Thoracic aorta (tissue), 2 donors: ENCODE results near the gene CENPP. TPM values are rescaled to one million over a fixed set of nuclear protein-coding genes. Genes with fewer than 3 reads are reported as not detected.

ENCODE experiments used
- ATAC-seq: fragments of 150-250 bp; one replicate; pipeline ENCODE4 v1.8.0; 2017; ENCODE audit warnings: low read depth; ENCODE audit not compliant: insufficient number of reproducible peaks, low FRiP score
- DNase-seq: peaks from one replicate; pipeline ENCODE4 v3.0.0-alpha.2; 2020; ENCODE audit warnings: low spot score
- H3K27ac ChIP-seq, 2 donors: fragments of 200-600 bp; sonication (generic); 1 replicate in 1 of 2; 2 replicates in 1 of 2; pipeline ENCODE4 v1.5.1; 2016; ENCODE audit warnings: mild to moderate bottlenecking in 2 of 2, moderate library complexity in 2 of 2
- H3K27me3 ChIP-seq: fragments of 200-600 bp; sonication (generic); replicated peaks from 2 replicates; pipeline ENCODE4 v1.6.0; 2016; ENCODE audit warnings: mild to moderate bottlenecking; ENCODE audit not compliant: insufficient read depth
- H3K36me3 ChIP-seq: fragments of 200-600 bp; sonication (generic); one replicate; pipeline ENCODE4 v1.5.1; 2016
- H3K4me1 ChIP-seq, 2 donors: fragments of 200-600 bp; sonication (generic); 1 replicate in 1 of 2; 2 replicates in 1 of 2; pipeline versions ENCODE4 v1.5.1 to v1.6.0; 2016; ENCODE audit warnings: low read depth in 2 of 2, mild to moderate bottlenecking in 1 of 2; ENCODE audit not compliant: control insufficient read depth in 1 of 2
- H3K4me3 ChIP-seq: fragments of 200-600 bp; sonication (generic); 2 replicates; pipeline ENCODE4 v1.5.1; 2016; ENCODE audit warnings: mild to moderate bottlenecking
- H3K9me3 ChIP-seq: fragments of 200-600 bp; sonication (generic); 2 replicates; pipeline ENCODE4 v1.5.1; 2016
- CTCF ChIP-seq: fragments of 200-600 bp; sonication (generic); IDR thresholded peaks from one replicate; pipeline ENCODE4 v1.5.1; 2019; ENCODE audit warnings: antibody characterized with exemption
- total RNA-seq, 2 donors: library from RNA; depleted of rRNA; stranded (reverse); fragments of >200 nt; gene quantifications; one replicate each; pipeline versions ENCODE4 v1.1.0 to v1.2.3, GENCODE V29; 2016

CENPP gene
- total RNA-seq, 2 donors from 2014 or later: 3.8 to 13.6 TPM

- H3K36me3 ChIP-seq: no peaks in the 10 kb centered on the region
- ATAC-seq: no peak
- no peak overlapping the region for H3K4me3 ChIP-seq
- TF ChIP-seq CTCF: no peak
- no peak for DNase-seq
- H3K4me1 ChIP-seq: peaks cover 7 to 10% of the 10 kb centered on the region in 2 donors
- no peak overlapping the region for H3K27ac ChIP-seq
- peaks cover 9% of the 10 kb centered on the region for H3K9me3 ChIP-seq
- H3K27me3 ChIP-seq: no peaks in the 10 kb centered on the region
Measured at GRCh38 chr9:92359394-92359995, 33.7 kb downstream of the CENPP start.

DNA sequence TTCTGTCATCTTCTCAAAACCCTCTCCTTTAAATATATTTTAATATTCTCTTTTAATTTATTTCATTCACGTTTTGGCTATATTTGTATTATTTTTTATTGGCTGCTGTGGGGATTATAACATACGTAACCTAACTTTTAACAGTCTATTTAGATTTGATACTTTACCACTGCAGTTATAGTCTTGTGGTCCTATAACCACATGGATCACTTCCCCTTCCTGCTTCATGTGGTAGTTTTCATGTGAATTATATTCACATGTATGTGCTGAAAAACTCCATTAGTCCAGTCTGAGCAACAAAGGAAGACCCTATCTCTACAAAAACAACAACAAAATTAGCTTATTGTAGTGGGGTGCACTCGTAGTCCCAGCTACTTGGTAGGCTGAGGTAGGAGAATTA lies 34.3 kb downstream of the CENPP start:
- H3K4me3 ChIP-seq: no peak overlapping the region
- H3K4me1 ChIP-seq: peaks cover 7 to 10% of the 10 kb centered on the region in 2 donors
- ATAC-seq (no peak), DNase-seq (no peak)
- peaks cover 4% of the 10 kb centered on the region for H3K9me3 ChIP-seq
- TF ChIP-seq CTCF: no peak
- no peaks in the 10 kb centered on the region for H3K27me3 ChIP-seq
- H3K36me3 ChIP-seq: no peaks in the 10 kb centered on the region
- H3K27ac ChIP-seq: no peak overlapping the region

DNA sequence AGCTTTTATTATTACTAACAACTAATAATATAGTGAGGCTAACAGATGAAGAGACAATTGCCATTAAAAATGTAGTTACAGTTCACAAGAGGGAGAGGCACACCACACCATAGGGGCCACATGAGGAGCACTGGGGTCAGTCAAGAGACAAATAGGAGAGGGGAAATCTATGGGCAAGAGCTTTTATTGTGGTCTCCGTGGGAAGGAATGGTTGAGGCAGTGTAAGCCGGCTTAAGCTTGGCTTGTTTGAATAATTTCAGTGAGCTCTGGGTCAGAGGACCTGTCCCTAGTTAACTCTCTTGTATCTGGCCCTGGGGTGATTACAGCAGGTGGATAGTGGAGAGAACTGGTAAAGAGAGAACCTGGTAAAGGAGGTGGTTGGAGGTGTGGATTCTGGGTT lies 43.3 kb downstream of the CENPP start:
- Histone ChIP-seq H3K36me3 (no peaks in the 10 kb centered on the region), H3K9me3 (peaks cover 9% of the 10 kb centered on the region), H3K4me1 (no peaks in the 10 kb centered on the region), H3K27me3 (no peaks in the 10 kb centered on the region), H3K4me3 (no peak overlapping the region), H3K27ac (no peak overlapping the region)
- DNase-seq: no peak
- no peak for TF ChIP-seq CTCF
- no peak for ATAC-seq

DNA sequence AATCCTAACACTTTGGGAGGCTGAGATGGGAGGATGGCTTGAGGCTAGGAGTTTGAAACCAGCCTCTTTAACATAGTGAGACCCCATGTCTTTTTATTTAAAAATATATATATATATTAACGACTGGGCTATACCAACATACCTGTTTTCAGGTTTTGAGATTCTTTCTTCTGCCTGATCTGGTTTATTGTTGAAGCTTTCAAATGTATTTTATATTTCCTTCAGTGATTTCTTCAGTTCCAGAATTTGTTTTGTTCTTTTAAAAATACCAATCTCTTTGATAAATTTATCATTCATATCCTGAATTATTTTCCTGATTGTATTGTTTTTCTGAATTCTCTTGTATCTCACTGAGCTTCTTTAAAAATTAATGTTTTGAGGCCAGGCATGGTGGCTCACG lies 47.4 kb downstream of the CENPP start:
- H3K4me1 ChIP-seq: peaks cover 0 to 13% of the 10 kb centered on the region in 2 donors
- H3K9me3 ChIP-seq: peaks cover 9% of the 10 kb centered on the region
- H3K27ac ChIP-seq: no peak overlapping the region
- H3K4me3 ChIP-seq: no peak overlapping the region
- DNase-seq: no peak
- no peaks in the 10 kb centered on the region for H3K36me3 ChIP-seq
- H3K27me3 ChIP-seq: no peaks in the 10 kb centered on the region
- ATAC-seq: no peak
- TF ChIP-seq CTCF: no peak

GRCh38 chr9:92377876-92378275 lies 52.1 kb downstream of the CENPP start:
- TF ChIP-seq CTCF: no peak
- Histone ChIP-seq H3K9me3 (peaks cover 6% of the 10 kb centered on the region), H3K4me3 (no peak overlapping the region), H3K27me3 (no peaks in the 10 kb centered on the region), H3K36me3 (no peaks in the 10 kb centered on the region), H3K4me1 (peaks cover 0 to 15% of the 10 kb centered on the region in 2 donors), H3K27ac (no peak overlapping the region)
- ATAC-seq (no peak), DNase-seq (no peak)
